ENCODE results near the gene UNC13A.

- TF ChIP-seq MAX (IDR thresholded peaks at IDR 0.05; ENCODE audit: low read depth, low read length) (no peak), POLR2A (IDR thresholded peaks at IDR 0.05; ENCODE audit: extremely low read depth, insufficient read length) (no peak), CTCF (IDR thresholded peaks at IDR 0.05; ENCODE audit: low read depth, low read length) (no peak)
Observed at GRCh38 chr19:17601683-17602082, 86.5 kb downstream of the UNC13A start.

All from NB4 (cell line).